Transverse colon (tissue), 4 donors: ENCODE measurements around the gene PRR5. TPM values are rescaled to one million over a fixed set of nuclear protein-coding genes. Genes with fewer than 3 reads are reported as not detected.

Experiments
- DNase-seq: peaks from one replicate; pipeline ENCODE4 v3.0.0-alpha.2; 2019
- H3K27ac ChIP-seq, 4 donors: fragments of 200-600 bp; sonication (generic); 2 replicates each; pipeline ENCODE4 v1.5.1; 2016 to 2018; ENCODE audit warnings: inconsistent platforms in 4 of 4
- H3K27me3 ChIP-seq: fragments of 200-600 bp; sonication (generic); 2 replicates; pipeline ENCODE4 v1.5.1; 2017; ENCODE audit warnings: inconsistent platforms
- H3K36me3 ChIP-seq, 4 donors: fragments of 200-600 bp; sonication (generic); 2 replicates each; pipeline ENCODE4 v1.5.1; 2017 to 2019; ENCODE audit warnings: inconsistent platforms in 4 of 4
- H3K4me1 ChIP-seq, 4 donors: fragments of 200-600 bp; sonication (generic); 2 replicates each; pipeline ENCODE4 v1.5.1; 2017 to 2020; ENCODE audit warnings: inconsistent platforms in 4 of 4
- H3K4me3 ChIP-seq, 4 donors: fragments of 200-600 bp; sonication (generic); 1 replicate in 1 of 4; 2 replicates in 3 of 4; pipeline versions ENCODE4 v1.5.1 to v1.6.1; 2017 to 2019; ENCODE audit warnings: inconsistent platforms in 4 of 4
- H3K9me3 ChIP-seq, 2 donors: fragments of 200-600 bp; sonication (generic); 2 replicates each; pipeline ENCODE4 v1.5.1; 2017 to 2019; ENCODE audit warnings: inconsistent platforms in 2 of 2
- EP300 ChIP-seq: sonication (generic); formaldehyde crosslinking; IDR thresholded peaks from one replicate; pipeline ENCODE4 v1.6.1; 2017; ENCODE audit warnings: antibody characterized with exemption, low read depth
- POLR2A ChIP-seq: fragments of 450-650 bp; IDR thresholded peaks from one replicate; pipeline ENCODE4 v1.6.1; 2016; ENCODE audit warnings: antibody characterized with exemption, mild to moderate bottlenecking, moderate library complexity
- POLR2AphosphoS5 ChIP-seq, 3 donors: sonication (generic); formaldehyde crosslinking; IDR thresholded peaks; one replicate each; pipeline ENCODE4 v1.6.1; 2016; ENCODE audit warnings: antibody characterized with exemption in 3 of 3
- WGBS, 2 donors: methylation state at CpG; one replicate each; pipeline ENCODE4 v1.1.5; 2018; ENCODE audit warnings: low coverage in 1 of 2; 5-methylcytosine and 5-hydroxymethylcytosine counted together
- in situ Hi-C, 4 donors: fragments of 200-750 bp; cut with MboI; loops; one replicate each; pipeline versions ENCODE4 v1.15.0 to v1.15.1; 2017; ENCODE audit warnings: low sequenced_read_pairs in 3 of 4, low pct_ligation_motif_present in 1 of 4, low pct_unique_long_range_greater_than_20kb in 1 of 4
- intact Hi-C: fragments of 100-400 bp; cut with DNase I; formaldehyde crosslinking; loops from one replicate; pipeline ENCODE4 v1.15.1; 2023; ENCODE audit warnings: low total_unique reads
- total RNA-seq, 4 donors: library from RNA; depleted of rRNA; stranded (reverse); fragments of >200 nt; gene quantifications; one replicate each; pipeline ENCODE4 v1.1.0, GENCODE V29; 2016
- TF ChIP-seq, protein P1 (sequence below), 5 experiments: fragments of 200-600 bp in 3 of 5; fragments of 450-650 bp in 2 of 5; sonication (generic) in 3 of 5; IDR thresholded peaks; 1 replicate in 2 of 5; 2 replicates in 3 of 5; pipeline ENCODE4 v1.5.1; 2016 to 2017; ENCODE audit warnings: antibody characterized with exemption in 5 of 5, inconsistent platforms in 3 of 5, mild to moderate bottlenecking in 2 of 5, moderate library complexity in 1 of 5

The PRR5 gene
- total RNA-seq, 4 donors from 2014 or later = 17.7 to 68.3 (median 22.2) TPM

DNA sequence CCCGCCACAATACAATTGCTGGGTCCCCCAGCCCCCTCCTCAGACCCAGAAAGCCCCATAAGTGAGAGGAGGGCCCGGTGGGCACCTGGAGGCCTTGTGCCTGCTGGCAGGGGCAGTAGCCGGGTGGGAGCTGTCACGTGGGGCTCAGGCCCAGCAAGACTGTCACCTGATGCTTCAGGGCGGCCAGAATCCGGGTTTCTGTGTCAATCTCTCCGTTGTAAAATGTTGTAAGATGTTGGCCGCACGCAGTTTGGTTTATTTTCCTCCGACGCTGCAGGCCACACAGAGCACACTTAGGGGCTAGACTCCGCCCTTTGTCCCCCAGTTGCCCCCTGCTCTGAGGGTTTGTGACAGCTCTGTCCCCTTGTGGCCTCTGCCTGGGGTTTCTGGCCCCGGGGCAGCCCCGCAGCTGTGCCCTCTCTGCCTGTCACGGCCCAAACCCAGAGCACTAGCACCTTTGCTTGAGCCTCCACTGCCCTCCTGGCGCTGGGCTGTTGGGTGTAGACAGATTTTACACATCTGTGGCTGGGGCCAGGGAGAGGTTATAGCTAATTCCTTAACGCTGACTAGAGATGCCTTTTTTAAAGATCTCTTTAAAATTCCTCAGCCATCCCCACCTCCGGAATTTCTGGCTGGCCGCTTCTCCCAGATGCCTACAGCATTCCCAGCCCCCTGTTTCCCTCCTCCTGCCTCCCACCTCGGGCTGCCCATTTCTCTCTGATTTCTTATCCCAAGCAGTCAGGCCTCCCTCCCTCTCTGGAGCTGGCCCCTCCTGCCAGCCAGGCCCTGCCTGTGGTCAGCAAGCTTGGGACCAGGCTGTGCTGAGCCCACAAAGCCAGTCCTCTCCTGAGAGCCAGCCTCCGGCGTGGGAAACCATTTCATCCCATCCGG lies 3.2 kb upstream of the PRR5 start:
- in situ Hi-C loops (loop anchor here in 2 of 4 donors (5.0 kb wide), 2 partner anchors 34 to 39 kb away; no protein-coding TSS in a partner anchor), intact Hi-C loops (no loop called here)
- H3K4me3 ChIP-seq = no peak overlapping the region
- no peak for TF ChIP-seq POLR2AphosphoS5 (IDR thresholded peaks at IDR 0.05)
- TF ChIP-seq EP300 = no peak
- no peak for TF ChIP-seq POLR2A
- TF ChIP-seq, protein P1, sequence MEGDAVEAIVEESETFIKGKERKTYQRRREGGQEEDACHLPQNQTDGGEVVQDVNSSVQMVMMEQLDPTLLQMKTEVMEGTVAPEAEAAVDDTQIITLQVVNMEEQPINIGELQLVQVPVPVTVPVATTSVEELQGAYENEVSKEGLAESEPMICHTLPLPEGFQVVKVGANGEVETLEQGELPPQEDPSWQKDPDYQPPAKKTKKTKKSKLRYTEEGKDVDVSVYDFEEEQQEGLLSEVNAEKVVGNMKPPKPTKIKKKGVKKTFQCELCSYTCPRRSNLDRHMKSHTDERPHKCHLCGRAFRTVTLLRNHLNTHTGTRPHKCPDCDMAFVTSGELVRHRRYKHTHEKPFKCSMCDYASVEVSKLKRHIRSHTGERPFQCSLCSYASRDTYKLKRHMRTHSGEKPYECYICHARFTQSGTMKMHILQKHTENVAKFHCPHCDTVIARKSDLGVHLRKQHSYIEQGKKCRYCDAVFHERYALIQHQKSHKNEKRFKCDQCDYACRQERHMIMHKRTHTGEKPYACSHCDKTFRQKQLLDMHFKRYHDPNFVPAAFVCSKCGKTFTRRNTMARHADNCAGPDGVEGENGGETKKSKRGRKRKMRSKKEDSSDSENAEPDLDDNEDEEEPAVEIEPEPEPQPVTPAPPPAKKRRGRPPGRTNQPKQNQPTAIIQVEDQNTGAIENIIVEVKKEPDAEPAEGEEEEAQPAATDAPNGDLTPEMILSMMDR (IDR thresholded peaks at IDR 0.05) = no peak
- H3K36me3 ChIP-seq = no peaks in the 10 kb centered on the region
- no peak for DNase-seq
- H3K4me1 ChIP-seq = peaks cover 8 to 18% (median 13%) of the 10 kb centered on the region in 4 donors
- peak overlapping the region; percentile 9 to 65 (median 54) for H3K27ac ChIP-seq
- H3K27me3 ChIP-seq = no peaks in the 10 kb centered on the region
- H3K9me3 ChIP-seq = no peaks in the 10 kb centered on the region
- 49 to 70% methylated on average over 7 to 23 of the region's 23 CpGs for WGBS, 2 donors

DNA sequence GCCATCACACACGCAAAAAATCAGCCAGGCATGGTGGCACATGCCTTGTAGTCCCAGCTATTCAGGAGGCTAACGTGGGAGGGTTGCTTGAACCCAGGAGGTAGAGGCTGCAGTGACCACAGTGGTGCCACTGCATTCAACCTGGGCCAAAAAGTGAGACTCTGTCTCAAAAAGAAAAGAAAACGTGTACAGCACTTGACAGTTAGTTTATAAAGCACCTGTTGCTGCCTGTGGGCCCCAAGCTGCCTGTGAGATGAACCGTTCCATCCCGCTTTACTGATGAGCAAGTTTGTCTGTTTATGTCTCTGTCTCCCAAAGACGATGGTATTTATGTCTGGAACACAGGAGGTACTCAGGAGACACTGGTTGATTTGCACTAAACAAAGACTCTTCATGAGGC lies 1.5 kb upstream of the PRR5 start:
- Histone ChIP-seq H3K36me3 (no peaks in the 10 kb centered on the region), H3K4me3 (no peak overlapping the region), H3K9me3 (no peaks in the 10 kb centered on the region), H3K27me3 (no peaks in the 10 kb centered on the region), H3K4me1 (peaks cover 8 to 19% (median 13%) of the 10 kb centered on the region in 4 donors), H3K27ac (no peak overlapping the region)
- WGBS, 2 donors = 85% methylated on average over 6 of the region's 6 CpGs; no CpG with 5 or more reads in 1 of the 2 donors
- TF ChIP-seq POLR2AphosphoS5 (IDR thresholded peaks at IDR 0.05) (no peak), POLR2A (no peak)
- no peak for DNase-seq
- intact Hi-C loops (no loop called here), in situ Hi-C loops (no loop called here)

DNA sequence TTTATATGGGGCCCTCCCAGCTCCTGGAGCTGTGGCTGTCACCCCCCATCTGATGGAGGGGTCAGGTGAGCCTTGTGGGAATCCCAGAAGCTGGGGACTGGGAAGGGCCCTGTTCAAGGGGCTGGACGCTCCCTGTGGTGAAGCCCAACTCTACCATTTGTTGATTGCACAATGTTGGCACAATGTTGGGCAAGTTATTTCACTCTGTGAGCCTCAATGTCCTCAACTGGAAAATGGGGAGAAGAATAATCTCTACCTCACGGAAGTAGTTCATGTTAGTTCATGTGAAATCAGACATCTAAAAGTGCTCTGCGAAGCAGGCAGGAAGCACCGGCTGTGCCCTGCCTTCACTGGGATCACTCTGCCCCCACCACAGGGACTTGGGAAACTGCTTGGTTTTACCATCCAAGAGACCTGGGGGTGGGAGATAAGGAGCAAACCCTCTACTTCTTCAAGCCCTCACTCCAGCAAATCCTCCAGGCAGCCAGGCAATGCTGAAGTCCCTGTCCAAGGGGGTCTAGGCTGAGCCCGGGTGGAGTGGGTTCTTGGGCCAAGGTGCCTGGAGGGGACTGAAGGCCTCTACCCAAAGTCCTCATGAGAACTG lies 715 bp upstream of the PRR5 start:
- Histone ChIP-seq H3K9me3 (no peaks in the 10 kb centered on the region), H3K4me3 (peak overlapping the region in 1 of 4 donors; percentile 30), H3K36me3 (no peaks in the 10 kb centered on the region), H3K27me3 (no peaks in the 10 kb centered on the region), H3K4me1 (peaks cover 8 to 24% (median 13%) of the 10 kb centered on the region in 4 donors), H3K27ac (peak overlapping the region in 3 of 4 donors; percentile 6 to 43 (median 14))
- intact Hi-C loops (no loop called here), in situ Hi-C loops (no loop called here)
- no peak for TF ChIP-seq POLR2AphosphoS5 (IDR thresholded peaks at IDR 0.05)
- TF ChIP-seq EP300 = no peak
- TF ChIP-seq, protein P1 (IDR thresholded peaks at IDR 0.05) = no peak
- TF ChIP-seq POLR2A = no peak
- WGBS, 2 donors = 88% methylated on average over 5 of the region's 5 CpGs; no CpG with 5 or more reads in 1 of the 2 donors
- no peak for DNase-seq

DNA sequence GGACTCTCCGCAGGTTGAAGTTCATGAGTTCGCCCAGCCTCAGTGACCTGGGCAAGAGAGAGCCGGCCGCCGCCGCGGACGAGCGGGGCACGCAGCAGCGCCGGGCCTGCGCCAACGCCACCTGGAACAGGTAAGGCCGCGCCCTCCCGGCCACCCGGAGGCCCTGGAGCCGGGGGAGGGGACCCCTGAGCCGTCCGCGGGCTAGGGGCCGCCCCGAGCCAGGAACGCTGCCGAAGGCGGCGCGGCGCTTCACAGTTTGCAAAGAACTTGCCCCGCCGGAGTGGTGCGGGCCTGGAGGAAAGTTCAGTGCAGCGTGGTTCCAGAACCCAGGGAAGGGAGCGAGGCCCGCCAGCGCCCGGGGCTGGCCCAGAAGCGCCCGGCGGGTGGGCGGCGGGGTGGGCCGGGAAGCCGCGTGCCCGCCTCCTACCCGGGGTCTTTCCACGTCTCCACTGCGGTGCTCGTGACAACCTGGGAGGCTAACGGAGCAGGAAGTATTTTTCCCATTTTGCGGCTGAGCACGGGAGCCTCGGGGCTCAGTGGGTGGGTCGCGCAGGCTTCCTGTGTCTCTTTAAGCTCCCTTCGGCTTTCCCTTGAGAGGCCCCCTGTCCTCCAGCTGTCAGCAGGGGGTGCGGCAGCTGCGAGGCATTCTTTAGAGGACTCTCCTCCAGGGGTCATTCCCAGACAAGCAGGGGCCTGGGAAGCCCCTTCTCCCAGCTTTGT lies 635 bp downstream of the PRR5 start:
- in situ Hi-C loops (no loop called here), intact Hi-C loops (no loop called here)
- peak overlapping the region; percentile 74 to 89 (median 86) for H3K27ac ChIP-seq
- H3K4me3 ChIP-seq = peak overlapping the region; percentile 68 to 79 (median 74)
- no peak for DNase-seq
- H3K27me3 ChIP-seq = no peaks in the 10 kb centered on the region
- 0% methylated on average over 53 of the region's 60 CpGs; no CpG with 5 or more reads in 1 of the 2 donors for WGBS, 2 donors
- no peaks in the 10 kb centered on the region for H3K36me3 ChIP-seq
- peaks cover 5 to 31% (median 17%) of the 10 kb centered on the region in 4 donors for H3K4me1 ChIP-seq
- H3K9me3 ChIP-seq = no peaks in the 10 kb centered on the region
- TF ChIP-seq POLR2AphosphoS5 (IDR thresholded peaks at IDR 0.05) = no peak
- TF ChIP-seq POLR2A = no peak
- TF ChIP-seq, protein P1 (IDR thresholded peaks at IDR 0.05) = no peak
